K562 (cell line): ENCODE measurements around the gene HS3ST2. TPM values are rescaled to one million over a fixed set of nuclear protein-coding genes. Genes with fewer than 3 reads are reported as not detected.

Experiments
- ATAC-seq: fragments of 200-7000 bp; cut with Tn5 transposase; 3 replicates; pipeline ENCODE4 v1.9.1; 2020; ENCODE audit warnings: moderate library complexity
- BruUV-seq: library from RNA; stranded (reverse); fragments of 400-500 nt; replicated peaks from 2 replicates; lab custom pipeline; 2021; lab: Mats Ljungman, UMichigan
- CTCF ChIA-PET: fragments of 300-600 bp; formaldehyde crosslinking; extraction: SDS; loops from one replicate; lab custom pipeline; 2021; ENCODE audit warnings: low intra/inter-chr PET ratio; lab: Yijun Ruan, JAX
- POLR2A ChIA-PET: fragments of 300-600, 350-650 bp; sonication (Branson Sonifier 250); formaldehyde crosslinking; extraction: SDS; loops from one replicate; lab custom pipeline; 2021; ENCODE audit warnings: antibody characterized with exemption, inconsistent platforms; lab: Yijun Ruan, JAX
- DNase-seq, 4 experiments: peaks; one replicate each; pipeline versions ENCODE4 v3.0.0 to v3.0.0-alpha.2; 2011 to 2018; ENCODE audit warnings: low spot score in 3 of 4, mixed read lengths in 3 of 4; ENCODE audit errors: extremely low read depth in 1 of 4
- FAIRE-seq: peaks from 2 replicates; lab custom pipeline; 2011; peaks lifted over from hg19 to GRCh38; lab: Jason Lieb, UNC
- H2AFZ ChIP-seq: 2 replicates; pipeline ENCODE4 v1.6.0; 2011; ENCODE audit warnings: low read depth, low read length, control low read depth, inconsistent platforms
- H3K27ac ChIP-seq: fragments of 200-600 bp; 3 replicates; pipeline ENCODE4 v1.8.0; 2011; ENCODE audit warnings: low read depth, mild to moderate bottlenecking, control low read depth, inconsistent platforms, low read length, moderate library complexity, mixed read lengths; ENCODE audit errors: extremely low read depth
- H3K27me3 ChIP-seq, 2 experiments: fragments of 300-600 bp in 1 of 2; 2 replicates in 1 of 2; 3 replicates in 1 of 2; pipeline versions ENCODE4 v1.6.0 to v1.8.0; 2011; ENCODE audit warnings: inconsistent platforms in 2 of 2, low read length in 2 of 2, mild to moderate bottlenecking in 1 of 2, mixed read lengths in 1 of 2, moderate library complexity in 1 of 2; ENCODE audit not compliant: control insufficient read depth in 2 of 2, insufficient read depth in 2 of 2
- H3K36me3 ChIP-seq: fragments of 300-600 bp; 3 replicates; pipeline ENCODE4 v1.8.0; 2011; ENCODE audit warnings: mild to moderate bottlenecking, low read length, inconsistent platforms; ENCODE audit not compliant: control insufficient read depth, insufficient read depth
- H3K4me1 ChIP-seq, 2 experiments: fragments of 200-600 bp in 1 of 2; replicated peaks in 1 of 2; 2 replicates in 1 of 2; 3 replicates in 1 of 2; pipeline versions ENCODE4 v1.5.1 to v1.8.0; 2011; ENCODE audit warnings: inconsistent platforms in 2 of 2, low read length in 2 of 2, mild to moderate bottlenecking in 1 of 2, mixed read lengths in 1 of 2, moderate library complexity in 1 of 2; ENCODE audit not compliant: control insufficient read depth in 2 of 2, insufficient read depth in 2 of 2
- H3K4me2 ChIP-seq: 2 replicates; pipeline ENCODE4 v1.6.1; 2011; ENCODE audit warnings: low read length, control low read depth, inconsistent platforms, mixed read lengths; ENCODE audit not compliant: insufficient read depth
- H3K4me3 ChIP-seq: fragments of 200-600 bp; sonication (generic), shearing (Covaris generic); 2 replicates; pipeline ENCODE4 v1.5.1; 2016; ENCODE audit warnings: control low read depth, inconsistent platforms
- H3K79me2 ChIP-seq: fragments of 200-600 bp; 3 replicates; pipeline ENCODE4 v1.8.0; 2011; ENCODE audit warnings: low read length, inconsistent platforms; ENCODE audit not compliant: control insufficient read depth, insufficient read depth
- H3K9ac ChIP-seq, 2 experiments: 2 replicates each; pipeline versions ENCODE4 v1.6.0 to v1.6.1; 2011; ENCODE audit warnings: low read depth in 2 of 2, low read length in 2 of 2, control low read depth in 1 of 2, inconsistent platforms in 1 of 2, mild to moderate bottlenecking in 1 of 2, mixed read lengths in 1 of 2; ENCODE audit not compliant: insufficient read depth in 1 of 2
- H3K9me1 ChIP-seq: one replicate; pipeline ENCODE4 v1.6.0; 2011; ENCODE audit warnings: inconsistent platforms, mild to moderate bottlenecking, low read length, moderate library complexity; ENCODE audit not compliant: control insufficient read depth, insufficient read depth
- H3K9me3 ChIP-seq: replicated peaks from 2 replicates; pipeline ENCODE4 v1.5.1; 2011; ENCODE audit warnings: low read depth, low read length, inconsistent platforms; ENCODE audit not compliant: control insufficient read depth, insufficient read depth
- H4K20me1 ChIP-seq: replicated peaks from 2 replicates; pipeline ENCODE4 v1.6.1; 2011; ENCODE audit warnings: low read length, inconsistent platforms, mixed read lengths; ENCODE audit not compliant: control insufficient read depth, insufficient read depth
- DPF2 ChIP-seq: fragments of 450-650 bp; IDR thresholded peaks from 2 replicates; pipeline ENCODE4 v1.6.1; 2016
- EGR1 ChIP-seq: fragments of 450-650 bp; conservative IDR thresholded peaks from 2 replicates; pipeline ENCODE4 v1.6.1; 2017; ENCODE audit warnings: mild to moderate bottlenecking
- KLF13 ChIP-seq: fragments of 450-650 bp; IDR thresholded peaks from 2 replicates; pipeline ENCODE4 v1.6.1; 2016; ENCODE audit warnings: missing genetic modification characterization, low read depth, mild to moderate bottlenecking, missing compliant biosample characterization, moderate library complexity, borderline replicate concordance
- MAZ ChIP-seq, 2 experiments: fragments of 450-650 bp in 1 of 2; sonication (generic) in 1 of 2; formaldehyde crosslinking; IDR thresholded peaks in 1 of 2; conservative IDR thresholded peaks in 1 of 2; 2 replicates each; pipeline versions ENCODE4 v1.4.0 to v1.5.0; 2020; ENCODE audit warnings: mild to moderate bottlenecking in 1 of 2, missing genetic modification reagents in 1 of 2
- MBD2 ChIP-seq: sonication (generic); IDR thresholded peaks from 2 replicates; pipeline ENCODE4 v1.6.1; 2016; ENCODE audit warnings: low read depth, borderline replicate concordance
- PHB2 ChIP-seq: fragments of 450-650 bp; IDR thresholded peaks from 2 replicates; pipeline ENCODE4 v1.6.1; 2017; ENCODE audit warnings: low read depth
- THRA ChIP-seq: fragments of 450-650 bp; IDR thresholded peaks from 2 replicates; pipeline ENCODE4 v1.6.1; 2017; ENCODE audit warnings: mild to moderate bottlenecking, moderate library complexity
- TOE1 ChIP-seq, 2 experiments: fragments of 450-650 bp in 1 of 2; sonication (generic) in 1 of 2; formaldehyde crosslinking in 1 of 2; IDR thresholded peaks; 2 replicates each; pipeline versions ENCODE4 v1.7.1 to v1.8.0; 2016 to 2022; ENCODE audit warnings: borderline replicate concordance in 2 of 2, mild to moderate bottlenecking in 2 of 2, antibody characterized with exemption in 1 of 2, inconsistent platforms in 1 of 2, low read depth in 1 of 2, missing genetic modification reagents in 1 of 2, moderate library complexity in 1 of 2
- ZNF408 ChIP-seq: fragments of 250-450 bp; sonication (Bioruptor Pico); IDR thresholded peaks from 2 replicates; pipeline ENCODE4 v1.4.0; 2020; ENCODE audit warnings: low read depth, mild to moderate bottlenecking, moderate library complexity
- ZNF512 ChIP-seq: IDR thresholded peaks from 2 replicates; pipeline ENCODE4 v1.6.1; 2016; ENCODE audit warnings: missing genetic modification characterization, missing compliant biosample characterization
- ZNF696 ChIP-seq: fragments of 250-450 bp; sonication (Bioruptor Pico); conservative IDR thresholded peaks from 2 replicates; pipeline ENCODE4 v1.4.0; 2020; ENCODE audit warnings: mild to moderate bottlenecking, moderate library complexity
- whole genome bisulfite sequencing: fragments of 100-300 bp; shearing (Covaris generic); methylation state at CpG from one replicate; pipeline ENCODE4 v1.1.6; 2016; ENCODE audit warnings: low coverage, mixed read lengths; ENCODE audit not compliant: insufficient coverage; ENCODE audit errors: missing lambda C conversion rate; 5-methylcytosine and 5-hydroxymethylcytosine counted together
- in situ Hi-C: fragments of 300-500 bp; cut with MboI; formaldehyde crosslinking; loops from 4 replicates; pipeline ENCODE4 v1.15.0; 2018; ENCODE audit warnings: inconsistent platforms, mixed read lengths
- intact Hi-C: fragments of 100-400 bp; cut with micrococcal nuclease; formaldehyde crosslinking; loops from 2 replicates; pipeline ENCODE4 v1.14.2; 2022
- polyA plus RNA-seq, 8 experiments: library from polyadenylated mRNA; depleted of rRNA in 4 of 8; stranded (reverse) in 5 of 8; unstranded in 3 of 8; fragments of >200 nt; fragmentation: Nextera tagmentation in 2 of 8; fragmentation: Illumina TruSeq in 1 of 8; extraction: Ambion mirVana in 2 of 8; extraction: Trizol in 1 of 8; gene quantifications; 2 replicates each; pipeline versions ENCODE4 v1.2.1 to v1.2.3, GENCODE V29; 2011 to 2014; ENCODE audit warnings: inconsistent platforms in 1 of 8, missing spikeins in 1 of 8
- total RNA-seq, 7 experiments: library from RNA; depleted of rRNA in 6 of 7; stranded (reverse); fragments of >200 nt in 6 of 7; fragmentation: Illumina TruSeq in 2 of 7; extraction: Trizol in 2 of 7; gene quantifications; 2 replicates each; pipeline versions ENCODE4 v1.2.1 to v1.2.3, GENCODE V29; 2011 to 2021; ENCODE audit warnings: low replicate concordance in 1 of 7
- TF ChIP-seq, protein P1 (sequence below): sonication (generic); formaldehyde crosslinking; IDR thresholded peaks from 2 replicates; pipeline ENCODE4 v1.8.0; 2022; ENCODE audit warnings: mild to moderate bottlenecking, low read depth, missing genetic modification reagents
- TF ChIP-seq, protein P2 (sequence below): fragments of 450-650 bp; IDR thresholded peaks from 2 replicates; pipeline ENCODE4 v1.6.1; 2016; ENCODE audit warnings: missing biosample characterization, missing genetic modification characterization
- TF ChIP-seq, protein P3 (sequence below): sonication (generic); IDR thresholded peaks from 2 replicates; pipeline ENCODE4 v1.6.1; 2016

Gene HS3ST2
- total and polyA plus RNA-seq, 9 of the 15 experiments (the other 6 are each of a cell fraction or from before 2014, with no cell fraction given), result not detected

DNA sequence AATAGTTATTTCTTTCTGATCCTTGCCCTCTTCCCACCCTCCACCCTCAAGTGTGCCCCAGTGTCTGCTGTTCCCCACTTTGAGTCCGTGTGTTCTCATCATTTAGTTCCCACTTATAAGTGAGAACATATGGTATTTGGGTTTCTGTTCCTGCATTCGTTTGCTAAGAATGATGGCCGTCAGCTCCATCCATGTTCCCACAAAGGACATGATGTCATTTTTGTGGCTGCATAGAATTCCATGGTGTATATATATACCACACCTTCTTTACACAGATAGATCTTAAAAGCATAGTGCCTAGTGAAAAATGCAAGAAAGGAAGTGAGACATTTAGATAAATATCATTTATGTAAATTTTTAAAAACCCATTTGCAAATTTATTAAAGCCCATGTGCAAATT is 33.1 kb downstream of the HS3ST2 start (continued):
- TF ChIP-seq PHB2 (no peak), KLF13 (tag) (no peak), EGR1 (no peak), ZNF408 (CRISPR knock-in tag) (no peak), DPF2 (no peak)
- TF ChIP-seq, protein P1, sequence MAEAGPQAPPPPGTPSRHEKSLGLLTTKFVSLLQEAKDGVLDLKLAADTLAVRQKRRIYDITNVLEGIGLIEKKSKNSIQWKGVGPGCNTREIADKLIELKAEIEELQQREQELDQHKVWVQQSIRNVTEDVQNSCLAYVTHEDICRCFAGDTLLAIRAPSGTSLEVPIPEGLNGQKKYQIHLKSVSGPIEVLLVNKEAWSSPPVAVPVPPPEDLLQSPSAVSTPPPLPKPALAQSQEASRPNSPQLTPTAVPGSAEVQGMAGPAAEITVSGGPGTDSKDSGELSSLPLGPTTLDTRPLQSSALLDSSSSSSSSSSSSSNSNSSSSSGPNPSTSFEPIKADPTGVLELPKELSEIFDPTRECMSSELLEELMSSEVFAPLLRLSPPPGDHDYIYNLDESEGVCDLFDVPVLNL, result no peak
- TF ChIP-seq, protein P2, sequence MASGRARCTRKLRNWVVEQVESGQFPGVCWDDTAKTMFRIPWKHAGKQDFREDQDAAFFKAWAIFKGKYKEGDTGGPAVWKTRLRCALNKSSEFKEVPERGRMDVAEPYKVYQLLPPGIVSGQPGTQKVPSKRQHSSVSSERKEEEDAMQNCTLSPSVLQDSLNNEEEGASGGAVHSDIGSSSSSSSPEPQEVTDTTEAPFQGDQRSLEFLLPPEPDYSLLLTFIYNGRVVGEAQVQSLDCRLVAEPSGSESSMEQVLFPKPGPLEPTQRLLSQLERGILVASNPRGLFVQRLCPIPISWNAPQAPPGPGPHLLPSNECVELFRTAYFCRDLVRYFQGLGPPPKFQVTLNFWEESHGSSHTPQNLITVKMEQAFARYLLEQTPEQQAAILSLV (tag), result no peak

DNA sequence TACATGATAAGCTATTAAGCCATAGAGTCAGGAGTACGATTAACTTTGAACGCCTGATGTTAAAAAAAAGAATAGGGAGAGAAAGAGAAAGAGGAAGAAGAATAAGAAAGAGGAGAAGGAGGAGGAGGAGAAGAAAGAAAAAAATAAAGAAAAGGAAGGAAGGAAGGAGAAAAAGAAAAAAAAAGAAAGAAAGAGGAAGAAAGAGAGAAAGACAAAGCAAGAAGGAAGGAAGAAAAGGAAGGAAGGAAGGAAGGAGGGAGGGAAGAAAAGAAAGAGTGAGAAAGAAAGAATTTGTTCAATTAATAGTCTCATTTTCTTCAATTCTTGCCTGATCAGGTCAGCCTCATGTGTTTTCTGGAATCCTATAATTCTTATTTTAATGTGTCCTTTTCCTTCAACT is 33.7 kb downstream of the HS3ST2 start:
- 0% methylated on average over 2 of the region's 2 CpGs for WGBS
- POLR2A ChIA-PET, result interaction anchor here (0.6 to 0.8 kb wide), 2 partner anchors 23 to 1183 kb away, joined by 3 read pairs; no protein-coding TSS in a partner anchor
- TF ChIP-seq MAZ (CRISPR knock-in tag; conservative IDR thresholded peaks at IDR 0.05 in 1 of 2, IDR thresholded peaks at IDR 0.05 in 1 of 2) (no peak), ZNF696 (CRISPR knock-in tag) (no peak), MBD2 (no peak), THRA (no peak), ZNF512 (tag) (peak; percentile 78), TOE1 (IDR thresholded peaks at IDR 0.05; ENCODE audit: borderline replicate concordance) (no peak), TOE1 (CRISPR knock-in tag; IDR thresholded peaks at IDR 0.05; ENCODE audit: borderline replicate concordance, low read depth) (no peak)
- TF ChIP-seq, protein P3, sequence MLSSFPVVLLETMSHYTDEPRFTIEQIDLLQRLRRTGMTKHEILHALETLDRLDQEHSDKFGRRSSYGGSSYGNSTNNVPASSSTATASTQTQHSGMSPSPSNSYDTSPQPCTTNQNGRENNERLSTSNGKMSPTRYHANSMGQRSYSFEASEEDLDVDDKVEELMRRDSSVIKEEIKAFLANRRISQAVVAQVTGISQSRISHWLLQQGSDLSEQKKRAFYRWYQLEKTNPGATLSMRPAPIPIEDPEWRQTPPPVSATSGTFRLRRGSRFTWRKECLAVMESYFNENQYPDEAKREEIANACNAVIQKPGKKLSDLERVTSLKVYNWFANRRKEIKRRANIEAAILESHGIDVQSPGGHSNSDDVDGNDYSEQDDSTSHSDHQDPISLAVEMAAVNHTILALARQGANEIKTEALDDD, result no peak

More for the DNA sequence above, 33.7 kb downstream of the HS3ST2 start:
- DNase-seq (no peak), FAIRE-seq (no peak), ATAC-seq (no peak)
- no TSS peak for BruUV-seq
- H3K27ac ChIP-seq, result no peak overlapping the region
- H3K79me2 ChIP-seq, result no peaks in the 10 kb centered on the region
- intact Hi-C loops (no loop called here), in situ Hi-C loops (no loop called here)
- no peaks in the 10 kb centered on the region for H3K9me1 ChIP-seq
- no peaks in the 10 kb centered on the region for H4K20me1 ChIP-seq
- no peak overlapping the region for H2AFZ ChIP-seq
- H3K4me3 ChIP-seq, result no peak overlapping the region
- CTCF ChIA-PET, result no interaction called here
- peaks cover 0 to 5% of the 10 kb centered on the region in 2 experiments; a peak in 3 of 5 replicates for H3K27me3 ChIP-seq
- no peaks in the 10 kb centered on the region for H3K4me1 ChIP-seq
- H3K9ac ChIP-seq, result no peak overlapping the region
- H3K9me3 ChIP-seq, result no peaks in the 10 kb centered on the region
- no peak overlapping the region for H3K4me2 ChIP-seq
- H3K36me3 ChIP-seq, result no peaks in the 10 kb centered on the region
